Lower lobe of right lung (tissue), 2 donors: Measurements from ENCODE around the gene GMDS. TPM values are rescaled to one million over a fixed set of nuclear protein-coding genes. Genes with fewer than 3 reads are reported as not detected.

ENCODE experiments used
- ATAC-seq, 2 donors: fragments of 200-7000 bp; cut with Tn5 transposase; one replicate each; pipeline ENCODE4 v1.9.1; 2020 to 2022; ENCODE audit warnings: mild to moderate bottlenecking in 2 of 2, moderate library complexity in 2 of 2
- DNase-seq: peaks from one replicate; pipeline ENCODE4 v3.0.0-alpha.2; 2020
- H3K27ac ChIP-seq: fragments of 200-600 bp; one replicate; pipeline ENCODE4 v1.8.0; 2022
- H3K27me3 ChIP-seq: fragments of 200-600 bp; one replicate; pipeline ENCODE4 v1.8.0; 2022; ENCODE audit warnings: low read depth
- H3K36me3 ChIP-seq: fragments of 200-600 bp; one replicate; pipeline ENCODE4 v1.8.0; 2022; ENCODE audit warnings: mild to moderate bottlenecking
- H3K4me1 ChIP-seq: fragments of 200-600 bp; one replicate; pipeline ENCODE4 v1.8.0; 2022
- H3K4me3 ChIP-seq: fragments of 200-600 bp; one replicate; pipeline ENCODE4 v1.8.0; 2022; ENCODE audit warnings: mild to moderate bottlenecking
- H3K9me3 ChIP-seq: fragments of 200-600 bp; one replicate; pipeline ENCODE4 v1.8.0; 2022
- CTCF ChIP-seq: fragments of 200-600 bp; IDR thresholded peaks from one replicate; pipeline ENCODE4 v1.8.0; 2022; ENCODE audit warnings: antibody characterized with exemption, mild to moderate bottlenecking
- intact Hi-C: fragments of 100-400 bp; cut with DNase I; formaldehyde crosslinking; loops from one replicate; pipeline ENCODE4 v1.11.0; 2022
- total RNA-seq: library from RNA; stranded (reverse); fragmentation: NEBNext Ultra II Directional; extraction: Animal tissue kit (Norgen Biotek cat#: 25700); gene quantifications from one replicate; pipeline ENCODE4 v1.2.1, GENCODE V29; 2021
- donor health status: DM: no; HTN: yes; CAD: no; lungs with severe emphysema.

GMDS gene
- total RNA-seq, 1 donor from 2014 or later, result 12.7 TPM

DNA sequence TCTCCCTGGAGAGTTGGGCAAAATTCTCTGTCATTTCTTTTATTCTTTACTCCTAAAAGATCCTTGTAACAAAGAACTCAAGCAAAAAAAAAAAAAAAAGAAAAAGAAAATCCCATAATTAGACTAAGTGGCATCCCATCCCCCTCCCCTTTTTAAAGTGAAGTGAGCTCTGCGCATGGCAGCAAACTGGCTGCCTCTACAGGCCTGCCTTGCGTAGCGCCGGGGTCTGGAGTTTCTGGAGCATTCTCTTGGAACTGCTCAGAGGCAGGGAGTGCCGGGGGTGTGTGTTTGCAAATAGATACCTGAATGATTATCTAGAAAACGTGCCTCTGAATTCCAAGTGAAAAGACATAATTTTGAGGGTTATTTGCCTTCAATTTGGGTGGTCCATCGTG, 587.6 kb downstream of the GMDS start:
- Histone ChIP-seq H3K4me3 (no peak overlapping the region), H3K27ac (no peak overlapping the region), H3K9me3 (no peaks in the 10 kb centered on the region), H3K4me1 (no peaks in the 10 kb centered on the region), H3K36me3 (no peaks in the 10 kb centered on the region), H3K27me3 (no peaks in the 10 kb centered on the region)
- ATAC-seq (no peak), DNase-seq (no peak)
- intact Hi-C loops, result no loop called here
- no peak for TF ChIP-seq CTCF

GRCh38 chr6:1657116-1657770, 588.2 kb downstream of the GMDS start:
- Histone ChIP-seq H3K4me1 (no peaks in the 10 kb centered on the region), H3K27me3 (no peaks in the 10 kb centered on the region), H3K9me3 (no peaks in the 10 kb centered on the region), H3K36me3 (no peaks in the 10 kb centered on the region), H3K4me3 (no peak overlapping the region), H3K27ac (no peak overlapping the region)
- TF ChIP-seq CTCF, result no peak
- intact Hi-C loops, result no loop called here
- no peak for DNase-seq
- ATAC-seq, result no peak

GRCh38 chr6:1654054-1654453, 591.4 kb downstream of the GMDS start:
- DNase-seq, result no peak
- Histone ChIP-seq H3K4me3 (no peak overlapping the region), H3K4me1 (no peaks in the 10 kb centered on the region), H3K27ac (no peak overlapping the region), H3K36me3 (no peaks in the 10 kb centered on the region), H3K27me3 (no peaks in the 10 kb centered on the region), H3K9me3 (no peaks in the 10 kb centered on the region)
- intact Hi-C loops, result no loop called here
- ATAC-seq, result no peak
- no peak for TF ChIP-seq CTCF

DNA sequence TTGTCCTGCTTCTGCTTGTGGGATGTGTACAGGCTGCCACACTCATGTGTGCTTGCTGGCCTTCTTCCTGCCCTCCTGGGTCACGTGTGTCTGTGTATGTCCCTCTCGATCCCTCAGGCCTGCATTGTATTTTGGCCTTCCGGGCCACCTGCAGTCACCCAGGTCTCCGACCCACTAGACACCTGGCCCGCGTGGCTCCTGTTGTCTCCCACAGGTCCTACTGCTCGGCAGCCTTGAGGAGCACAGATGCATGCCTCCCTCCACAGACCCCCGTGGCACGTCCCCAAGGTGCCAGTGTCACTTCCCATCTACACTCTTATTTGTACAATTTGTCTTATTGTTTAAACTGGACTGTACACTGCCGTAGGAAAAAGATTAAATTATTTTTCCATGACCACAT, 592.6 kb downstream of the GMDS start:
- no peaks in the 10 kb centered on the region for H3K9me3 ChIP-seq
- no peak for DNase-seq
- no peak overlapping the region for H3K4me3 ChIP-seq
- intact Hi-C loops, result no loop called here
- no peak overlapping the region for H3K27ac ChIP-seq
- TF ChIP-seq CTCF, result no peak
- no peaks in the 10 kb centered on the region for H3K4me1 ChIP-seq
- H3K27me3 ChIP-seq, result no peaks in the 10 kb centered on the region
- ATAC-seq, result no peak
- no peaks in the 10 kb centered on the region for H3K36me3 ChIP-seq

- ATAC-seq (no peak), DNase-seq (no peak)
- no peaks in the 10 kb centered on the region for H3K4me1 ChIP-seq
- TF ChIP-seq CTCF, result no peak
- no peaks in the 10 kb centered on the region for H3K36me3 ChIP-seq
- H3K9me3 ChIP-seq, result no peaks in the 10 kb centered on the region
- no peak overlapping the region for H3K27ac ChIP-seq
- H3K4me3 ChIP-seq, result no peak overlapping the region
- intact Hi-C loops, result no loop called here
- no peaks in the 10 kb centered on the region for H3K27me3 ChIP-seq
Observed at GRCh38 chr6:1651362-1651761, 594.0 kb downstream of the GMDS start.
